B cell (primary cell): Measurements from ENCODE around the gene BACH2.

Experiments
- EZH2 ChIP-seq: IDR thresholded peaks from 2 replicates; pipeline ENCODE4 v1.6.1; 2012; ENCODE audit warnings: borderline replicate concordance, low read depth, mild to moderate bottlenecking, moderate library complexity, low read length; ENCODE audit not compliant: insufficient read depth, poor library complexity, severe bottlenecking
- TF ChIP-seq, protein P1 (sequence below): fragments of 200-600 bp; IDR thresholded peaks from one replicate; pipeline ENCODE4 v1.8.0; 2022; ENCODE audit warnings: antibody characterized with exemption, mild to moderate bottlenecking

DNA sequence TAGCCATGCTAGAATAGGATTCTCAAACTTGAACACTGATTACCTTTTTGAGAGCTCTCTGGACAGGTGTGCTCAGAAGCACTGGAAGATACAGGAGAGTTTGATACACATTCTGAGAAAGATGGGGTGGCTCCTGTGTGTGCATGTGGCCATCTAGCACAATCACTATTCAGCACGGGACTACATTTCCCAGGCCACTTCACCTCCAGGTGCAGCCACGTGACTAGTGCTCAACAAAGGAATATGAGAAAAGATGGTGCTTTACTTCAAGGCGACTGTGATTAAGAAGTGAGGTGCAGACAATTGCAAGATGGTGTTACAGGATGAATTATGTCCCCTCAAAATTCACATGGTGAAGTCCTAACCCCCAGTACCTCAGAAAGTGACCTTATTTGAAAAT is 103.8 kb downstream of the BACH2 start:
- TF ChIP-seq, protein P1, sequence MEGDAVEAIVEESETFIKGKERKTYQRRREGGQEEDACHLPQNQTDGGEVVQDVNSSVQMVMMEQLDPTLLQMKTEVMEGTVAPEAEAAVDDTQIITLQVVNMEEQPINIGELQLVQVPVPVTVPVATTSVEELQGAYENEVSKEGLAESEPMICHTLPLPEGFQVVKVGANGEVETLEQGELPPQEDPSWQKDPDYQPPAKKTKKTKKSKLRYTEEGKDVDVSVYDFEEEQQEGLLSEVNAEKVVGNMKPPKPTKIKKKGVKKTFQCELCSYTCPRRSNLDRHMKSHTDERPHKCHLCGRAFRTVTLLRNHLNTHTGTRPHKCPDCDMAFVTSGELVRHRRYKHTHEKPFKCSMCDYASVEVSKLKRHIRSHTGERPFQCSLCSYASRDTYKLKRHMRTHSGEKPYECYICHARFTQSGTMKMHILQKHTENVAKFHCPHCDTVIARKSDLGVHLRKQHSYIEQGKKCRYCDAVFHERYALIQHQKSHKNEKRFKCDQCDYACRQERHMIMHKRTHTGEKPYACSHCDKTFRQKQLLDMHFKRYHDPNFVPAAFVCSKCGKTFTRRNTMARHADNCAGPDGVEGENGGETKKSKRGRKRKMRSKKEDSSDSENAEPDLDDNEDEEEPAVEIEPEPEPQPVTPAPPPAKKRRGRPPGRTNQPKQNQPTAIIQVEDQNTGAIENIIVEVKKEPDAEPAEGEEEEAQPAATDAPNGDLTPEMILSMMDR = no peak
- TF ChIP-seq EZH2 = no peak
